Neuronal stem cell (in vitro differentiated cells): ENCODE data around the gene UCKL1.
A peak's percentile ranks its signal among the peaks of the same experiment; 100 is the strongest.
"Not testable (repeated sequence)": the region's sequence is repeated elsewhere in the genome, so short reads cannot be mapped to it uniquely, and the experiment has no call there.

Source experiments
- DNase-seq: peaks from one replicate; pipeline ENCODE4 v3.0.0-alpha.2; 2013; ENCODE audit warnings: low spot score
- H2AFZ ChIP-seq: one replicate; pipeline ENCODE4 v1.6.1; 2013; ENCODE audit warnings: mild to moderate bottlenecking, low read length, inconsistent platforms
- H2AK5ac ChIP-seq: 2 replicates; pipeline ENCODE4 v1.6.1; 2013; ENCODE audit warnings: low read depth, mild to moderate bottlenecking, inconsistent platforms, low read length, moderate library complexity, mixed read lengths
- H2BK120ac ChIP-seq: 2 replicates; pipeline ENCODE4 v1.6.1; 2013; ENCODE audit warnings: low read depth, mild to moderate bottlenecking, inconsistent platforms, low read length, moderate library complexity, mixed read lengths
- H2BK12ac ChIP-seq: one replicate; pipeline ENCODE4 v1.6.1; 2013; ENCODE audit warnings: low read length, inconsistent platforms
- H2BK15ac ChIP-seq: 2 replicates; pipeline ENCODE4 v1.6.1; 2013; ENCODE audit warnings: mild to moderate bottlenecking, low read length, inconsistent platforms, mixed read lengths
- H2BK5ac ChIP-seq: one replicate; pipeline ENCODE4 v1.6.1; 2013; ENCODE audit warnings: inconsistent platforms, mild to moderate bottlenecking, low read length, moderate library complexity
- H3K14ac ChIP-seq: one replicate; pipeline ENCODE4 v1.6.1; 2013; ENCODE audit warnings: low read length, inconsistent platforms
- H3K18ac ChIP-seq: 2 replicates; pipeline ENCODE4 v1.6.1; 2013; ENCODE audit warnings: low read length, inconsistent platforms
- H3K23ac ChIP-seq: 2 replicates; pipeline ENCODE4 v1.6.1; 2013; ENCODE audit warnings: low read depth, mild to moderate bottlenecking, mixed read lengths, low read length, inconsistent platforms; ENCODE audit not compliant: poor library complexity
- H3K27ac ChIP-seq: replicated peaks from 3 replicates; pipeline ENCODE4 v1.5.1; 2013; ENCODE audit warnings: low read length, inconsistent platforms
- H3K27me3 ChIP-seq, 3 experiments: 2 replicates each; pipeline ENCODE4 v1.6.1; 2013; ENCODE audit warnings: low read length in 3 of 3, mild to moderate bottlenecking in 2 of 3, inconsistent platforms in 1 of 3, low read depth in 1 of 3, mixed read lengths in 1 of 3, moderate library complexity in 1 of 3; ENCODE audit not compliant: control insufficient read depth in 3 of 3, insufficient read depth in 3 of 3
- H3K36me3 ChIP-seq, 2 donors: replicated peaks in 1 of 2; 2 replicates each; pipeline ENCODE4 v1.6.1; 2013; ENCODE audit warnings: low read length in 2 of 2; ENCODE audit not compliant: control insufficient read depth in 2 of 2, insufficient read depth in 2 of 2
- H3K4ac ChIP-seq: 2 replicates; pipeline ENCODE4 v1.6.1; 2013; ENCODE audit warnings: inconsistent platforms, mild to moderate bottlenecking, low read length, moderate library complexity
- H3K4me1 ChIP-seq, 2 donors: 1 replicate in 1 of 2; 2 replicates in 1 of 2; pipeline ENCODE4 v1.6.1; 2013; ENCODE audit warnings: low read length in 2 of 2, low read depth in 1 of 2; ENCODE audit not compliant: control insufficient read depth in 2 of 2, insufficient read depth in 1 of 2
- H3K4me2 ChIP-seq: one replicate; pipeline ENCODE4 v1.6.1; 2013; ENCODE audit warnings: mild to moderate bottlenecking, low read length, inconsistent platforms; ENCODE audit not compliant: insufficient read depth, poor library complexity, severe bottlenecking
- H3K4me3 ChIP-seq, 2 donors: 2 replicates each; pipeline ENCODE4 v1.5.1; 2013; ENCODE audit warnings: low read length in 2 of 2, mild to moderate bottlenecking in 2 of 2, inconsistent platforms in 1 of 2, moderate library complexity in 1 of 2
- H3K79me1 ChIP-seq: one replicate; pipeline ENCODE4 v1.6.1; 2013; ENCODE audit warnings: low read depth, mild to moderate bottlenecking, inconsistent platforms, low read length, moderate library complexity
- H3K9ac ChIP-seq: one replicate; pipeline ENCODE4 v1.6.1; 2013; ENCODE audit warnings: mild to moderate bottlenecking, low read depth, low read length, inconsistent platforms; ENCODE audit not compliant: poor library complexity
- H3K9me3 ChIP-seq, 2 donors: replicated peaks in 1 of 2; 2 replicates each; pipeline versions ENCODE3 to v1.6.1; 2013; ENCODE audit warnings: low read length in 2 of 2, mild to moderate bottlenecking in 2 of 2, inconsistent platforms in 1 of 2, low read depth in 1 of 2, mixed read lengths in 1 of 2, moderate library complexity in 1 of 2; ENCODE audit not compliant: control insufficient read depth in 2 of 2, insufficient read depth in 1 of 2
- H4K8ac ChIP-seq: one replicate; pipeline ENCODE4 v1.6.1; 2013; ENCODE audit warnings: low read depth, mild to moderate bottlenecking, inconsistent platforms, low read length, moderate library complexity
- H4K91ac ChIP-seq: one replicate; pipeline ENCODE4 v1.6.1; 2013; ENCODE audit warnings: low read length, low read depth, mild to moderate bottlenecking, inconsistent platforms; ENCODE audit not compliant: poor library complexity
- WGBS, 2 donors: extraction: QIAGEN DNeasy Blood & Tissue Kit; methylation state at CpG; one replicate each; pipeline ENCODE4 v1.1.7; 2013; ENCODE audit warnings: missing lambda C conversion rate in 2 of 2, mixed read lengths in 1 of 2; ENCODE audit not compliant: insufficient read length in 2 of 2, insufficient replicate concordance in 1 of 2; ENCODE audit errors: extremely low coverage in 2 of 2; 5-methylcytosine and 5-hydroxymethylcytosine counted together

UCKL1 gene

GRCh38 chr20:63962426-63963347 lies 6.5 kb upstream of the UCKL1 start:
- H3K36me3 ChIP-seq: peaks cover 56 to 79% of the 10 kb centered on the region in 2 donors
- H3K4me2 ChIP-seq: no peak overlapping the region
- no peak overlapping the region for H3K27ac ChIP-seq
- DNase-seq: no peak
- H4K91ac ChIP-seq: no peak overlapping the region
- H2AFZ ChIP-seq: no peak overlapping the region
- peak overlapping the region; percentile 70 for H3K9ac ChIP-seq
- no CpG with 5 or more reads among the region's 61 CpGs for WGBS, 2 donors
- H3K9me3 ChIP-seq: peaks cover 0 to 26% of the 10 kb centered on the region in 2 donors
- no peak overlapping the region for H2AK5ac ChIP-seq
- no peak overlapping the region for H3K4ac ChIP-seq
- H2BK12ac ChIP-seq: no peak overlapping the region
- no peaks in the 10 kb centered on the region for H3K27me3 ChIP-seq
- peaks cover 8% of the 10 kb centered on the region for H3K79me1 ChIP-seq
- no peak overlapping the region for H3K14ac ChIP-seq
- no peak overlapping the region for H4K8ac ChIP-seq
- H2BK5ac ChIP-seq: no peak overlapping the region
- H3K4me1 ChIP-seq: peaks cover 9 to 13% of the 10 kb centered on the region in 2 donors
- H3K18ac ChIP-seq: no peak overlapping the region
- H3K4me3 ChIP-seq: no peak overlapping the region
- no peak overlapping the region for H2BK15ac ChIP-seq
- H2BK120ac ChIP-seq: no peak overlapping the region
- no peak overlapping the region for H3K23ac ChIP-seq

- peak overlapping the region; percentile 12 for H3K23ac ChIP-seq
- no CpG with 5 or more reads among the region's 26 CpGs for WGBS, 2 donors
Measured at GRCh38 chr20:63961664-63962425, 5.6 kb upstream of the UCKL1 start.

GRCh38 chr20:63960654-63961621 lies 4.7 kb upstream of the UCKL1 start:
- Histone ChIP-seq H3K4me1 (peaks cover 16 to 18% of the 10 kb centered on the region in 2 donors), H3K23ac (peak overlapping the region; percentile 12), H3K36me3 (peaks cover 39 to 61% of the 10 kb centered on the region in 2 donors)
- H2AK5ac ChIP-seq, H2BK12ac ChIP-seq, H3K79me1 ChIP-seq, H4K91ac ChIP-seq, H3K4me2 ChIP-seq, H2AFZ ChIP-seq, H3K14ac ChIP-seq, H2BK120ac ChIP-seq, H2BK5ac ChIP-seq, H3K9me3 ChIP-seq, H3K9ac ChIP-seq, H3K18ac ChIP-seq, H4K8ac ChIP-seq, H3K27ac ChIP-seq, H2BK15ac ChIP-seq, H3K4me3 ChIP-seq, DNase-seq, H3K4ac ChIP-seq, H3K27me3 ChIP-seq: not testable (repeated sequence)
- WGBS, 2 donors: no CpG with 5 or more reads among the region's 15 CpGs

More at GRCh38 chr20:63961664-63962425, 5.6 kb upstream of the UCKL1 start:
- Histone ChIP-seq H3K4me3 (no peak overlapping the region), H2BK12ac (no peak overlapping the region), H3K4me2 (no peak overlapping the region), H2BK15ac (no peak overlapping the region), H2AK5ac (no peak overlapping the region), H4K8ac (no peak overlapping the region), H3K79me1 (peaks cover 8% of the 10 kb centered on the region), H3K36me3 (peaks cover 48 to 70% of the 10 kb centered on the region in 2 donors), H2AFZ (no peak overlapping the region), H3K4me1 (peaks cover 16 to 18% of the 10 kb centered on the region in 2 donors), H4K91ac (no peak overlapping the region), H2BK5ac (no peak overlapping the region), H3K9ac (peak overlapping the region; percentile 44), H3K14ac (no peak overlapping the region), H3K18ac (no peak overlapping the region), H3K4ac (no peak overlapping the region), H3K9me3 (peaks cover 0 to 18% of the 10 kb centered on the region in 2 donors), H3K27ac (no peak overlapping the region), H3K27me3 (no peaks in the 10 kb centered on the region), H2BK120ac (no peak overlapping the region)
- DNase-seq: no peak
